Amniotic epithelial cell (primary cell): ENCODE results near the gene ELP1.
"Not testable (repeated sequence)": the region's sequence is repeated elsewhere in the genome, so short reads cannot be mapped to it uniquely, and the experiment has no call there.

Experiments
- DNase-seq: peaks from one replicate; pipeline ENCODE4 v3.0.0-alpha.2; 2010; ENCODE audit warnings: low read depth

ELP1 gene

GRCh38 chr9:108854641-108855528 lies 79.0 kb downstream of the ELP1 start:
- DNase-seq, result no peak

- no peak for DNase-seq
Observed at GRCh38 chr9:108854094-108854493, 79.8 kb downstream of the ELP1 start.

- no peak for DNase-seq
Observed at GRCh38 chr9:108852079-108852478, 81.8 kb downstream of the ELP1 start.

- no peak for DNase-seq
Observed at GRCh38 chr9:108851138-108851537, 82.8 kb downstream of the ELP1 start.

- DNase-seq, result peak; percentile 54
Observed at GRCh38 chr9:108850293-108850897, 83.5 kb downstream of the ELP1 start.

GRCh38 chr9:108848296-108848695 lies 85.6 kb downstream of the ELP1 start:
- not testable (repeated sequence) for DNase-seq

GRCh38 chr9:108845947-108846346 lies 88.0 kb downstream of the ELP1 start:
- no peak for DNase-seq

- DNase-seq, result no peak
Observed at GRCh38 chr9:108845507-108845906, 88.4 kb downstream of the ELP1 start.

- no peak for DNase-seq
Observed at GRCh38 chr9:108844856-108845255, 89.1 kb downstream of the ELP1 start.

- no peak for DNase-seq
Observed at GRCh38 chr9:108844391-108844790, 89.5 kb downstream of the ELP1 start.

GRCh38 chr9:108842610-108843295 lies 91.2 kb downstream of the ELP1 start:
- DNase-seq, result no peak

- DNase-seq, result not testable (repeated sequence)
Observed at GRCh38 chr9:108839561-108839960, 94.4 kb downstream of the ELP1 start.

- peak; percentile 20 for DNase-seq
Observed at GRCh38 chr9:108838017-108838416, 95.9 kb downstream of the ELP1 start.

GRCh38 chr9:108837530-108837929 lies 96.4 kb downstream of the ELP1 start:
- DNase-seq, result no peak

GRCh38 chr9:108836781-108837180 lies 97.1 kb downstream of the ELP1 start:
- peak; percentile 31 for DNase-seq

- DNase-seq, result no peak
Observed at GRCh38 chr9:108836319-108836718, 97.6 kb downstream of the ELP1 start.

- no peak for DNase-seq
Observed at GRCh38 chr9:108835831-108836230, 98.1 kb downstream of the ELP1 start.

- peak; percentile 19 for DNase-seq
Observed at GRCh38 chr9:108834959-108835665, 98.8 kb downstream of the ELP1 start.

- DNase-seq, result no peak
Observed at GRCh38 chr9:108832179-108832500, 101.8 kb downstream of the ELP1 start.

- DNase-seq, result peak; percentile 48
Observed at GRCh38 chr9:108831496-108832178, 102.3 kb downstream of the ELP1 start.

GRCh38 chr9:108830272-108830671 lies 103.7 kb downstream of the ELP1 start:
- DNase-seq, result no peak

- DNase-seq, result no peak
Observed at GRCh38 chr9:108823829-108824228, 110.1 kb downstream of the ELP1 start.
